ENCODE data around the gene PLXNA4.

- TF ChIP-seq, protein P1, sequence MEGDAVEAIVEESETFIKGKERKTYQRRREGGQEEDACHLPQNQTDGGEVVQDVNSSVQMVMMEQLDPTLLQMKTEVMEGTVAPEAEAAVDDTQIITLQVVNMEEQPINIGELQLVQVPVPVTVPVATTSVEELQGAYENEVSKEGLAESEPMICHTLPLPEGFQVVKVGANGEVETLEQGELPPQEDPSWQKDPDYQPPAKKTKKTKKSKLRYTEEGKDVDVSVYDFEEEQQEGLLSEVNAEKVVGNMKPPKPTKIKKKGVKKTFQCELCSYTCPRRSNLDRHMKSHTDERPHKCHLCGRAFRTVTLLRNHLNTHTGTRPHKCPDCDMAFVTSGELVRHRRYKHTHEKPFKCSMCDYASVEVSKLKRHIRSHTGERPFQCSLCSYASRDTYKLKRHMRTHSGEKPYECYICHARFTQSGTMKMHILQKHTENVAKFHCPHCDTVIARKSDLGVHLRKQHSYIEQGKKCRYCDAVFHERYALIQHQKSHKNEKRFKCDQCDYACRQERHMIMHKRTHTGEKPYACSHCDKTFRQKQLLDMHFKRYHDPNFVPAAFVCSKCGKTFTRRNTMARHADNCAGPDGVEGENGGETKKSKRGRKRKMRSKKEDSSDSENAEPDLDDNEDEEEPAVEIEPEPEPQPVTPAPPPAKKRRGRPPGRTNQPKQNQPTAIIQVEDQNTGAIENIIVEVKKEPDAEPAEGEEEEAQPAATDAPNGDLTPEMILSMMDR (IDR thresholded peaks at IDR 0.05; ENCODE audit: insufficient read depth, low read depth, low read length), result no peak
- TF ChIP-seq EZH2 (IDR thresholded peaks at IDR 0.05; ENCODE audit: insufficient read depth, low read length), result no peak
Measured at GRCh38 chr7:132207782-132208181, 368.5 kb downstream of the PLXNA4 start.

Data from astrocyte (in vitro differentiated cells and primary cell).